DOHH2 (cell line): ENCODE data around the gene RAE1.

ENCODE experiments used
- EZH2phosphoT487 ChIP-seq: fragments of 200-600 bp; sonication (generic); IDR thresholded peaks from 2 replicates; pipeline ENCODE4 v1.6.1; 2017; ENCODE audit warnings: borderline replicate concordance, mild to moderate bottlenecking, antibody characterized with exemption, low read length, moderate library complexity, mixed read lengths
- TF ChIP-seq, protein P1 (sequence below): fragments of 200-600 bp; sonication (generic); IDR thresholded peaks from one replicate; pipeline ENCODE4 v1.5.1; 2014; ENCODE audit warnings: antibody characterized with exemption, mild to moderate bottlenecking, low read depth, low read length; ENCODE audit not compliant: poor library complexity, severe bottlenecking

- TF ChIP-seq, protein P1, sequence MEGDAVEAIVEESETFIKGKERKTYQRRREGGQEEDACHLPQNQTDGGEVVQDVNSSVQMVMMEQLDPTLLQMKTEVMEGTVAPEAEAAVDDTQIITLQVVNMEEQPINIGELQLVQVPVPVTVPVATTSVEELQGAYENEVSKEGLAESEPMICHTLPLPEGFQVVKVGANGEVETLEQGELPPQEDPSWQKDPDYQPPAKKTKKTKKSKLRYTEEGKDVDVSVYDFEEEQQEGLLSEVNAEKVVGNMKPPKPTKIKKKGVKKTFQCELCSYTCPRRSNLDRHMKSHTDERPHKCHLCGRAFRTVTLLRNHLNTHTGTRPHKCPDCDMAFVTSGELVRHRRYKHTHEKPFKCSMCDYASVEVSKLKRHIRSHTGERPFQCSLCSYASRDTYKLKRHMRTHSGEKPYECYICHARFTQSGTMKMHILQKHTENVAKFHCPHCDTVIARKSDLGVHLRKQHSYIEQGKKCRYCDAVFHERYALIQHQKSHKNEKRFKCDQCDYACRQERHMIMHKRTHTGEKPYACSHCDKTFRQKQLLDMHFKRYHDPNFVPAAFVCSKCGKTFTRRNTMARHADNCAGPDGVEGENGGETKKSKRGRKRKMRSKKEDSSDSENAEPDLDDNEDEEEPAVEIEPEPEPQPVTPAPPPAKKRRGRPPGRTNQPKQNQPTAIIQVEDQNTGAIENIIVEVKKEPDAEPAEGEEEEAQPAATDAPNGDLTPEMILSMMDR: no peak
- TF ChIP-seq EZH2phosphoT487: no peak
These were observed 34.1 kb downstream of the RAE1 start for GRCh38 chr20:57384953-57385761.
